Measurements from ENCODE around the gene CTNS.

CTNS gene

DNA sequence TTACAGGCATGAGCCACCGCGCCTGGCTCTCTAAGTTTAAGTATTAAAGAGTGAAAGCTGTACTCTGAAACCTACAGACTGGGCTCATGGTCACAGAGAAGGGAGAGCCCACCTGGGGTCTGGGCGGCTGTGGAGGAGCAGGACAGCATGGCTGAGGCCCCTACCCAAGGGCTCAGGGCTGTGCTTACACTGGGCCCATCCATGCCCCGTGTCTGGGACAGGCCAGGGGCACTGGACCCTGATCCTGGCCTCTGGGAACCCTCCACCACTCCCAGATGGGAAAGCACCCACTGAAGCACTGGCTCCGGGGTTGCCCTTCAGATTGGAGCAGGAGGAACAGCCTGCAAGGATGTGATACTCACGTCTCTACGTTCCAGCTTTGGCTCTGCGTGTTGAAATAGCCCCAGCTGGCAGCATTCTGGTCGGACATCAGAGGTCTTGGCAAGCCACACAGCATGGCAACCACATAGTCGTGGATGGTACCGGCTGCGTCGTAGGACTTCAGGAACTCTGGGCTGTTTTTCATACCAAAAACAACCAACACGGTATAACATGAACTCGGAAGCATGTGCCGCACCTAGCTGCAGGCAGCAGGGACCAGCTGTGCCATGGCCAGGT is 13.5 kb upstream of the CTNS start:
- H3K27ac ChIP-seq: no peak overlapping the region
- no peak for TF ChIP-seq ZFX (IDR thresholded peaks at IDR 0.05)
- TF ChIP-seq, protein P1, sequence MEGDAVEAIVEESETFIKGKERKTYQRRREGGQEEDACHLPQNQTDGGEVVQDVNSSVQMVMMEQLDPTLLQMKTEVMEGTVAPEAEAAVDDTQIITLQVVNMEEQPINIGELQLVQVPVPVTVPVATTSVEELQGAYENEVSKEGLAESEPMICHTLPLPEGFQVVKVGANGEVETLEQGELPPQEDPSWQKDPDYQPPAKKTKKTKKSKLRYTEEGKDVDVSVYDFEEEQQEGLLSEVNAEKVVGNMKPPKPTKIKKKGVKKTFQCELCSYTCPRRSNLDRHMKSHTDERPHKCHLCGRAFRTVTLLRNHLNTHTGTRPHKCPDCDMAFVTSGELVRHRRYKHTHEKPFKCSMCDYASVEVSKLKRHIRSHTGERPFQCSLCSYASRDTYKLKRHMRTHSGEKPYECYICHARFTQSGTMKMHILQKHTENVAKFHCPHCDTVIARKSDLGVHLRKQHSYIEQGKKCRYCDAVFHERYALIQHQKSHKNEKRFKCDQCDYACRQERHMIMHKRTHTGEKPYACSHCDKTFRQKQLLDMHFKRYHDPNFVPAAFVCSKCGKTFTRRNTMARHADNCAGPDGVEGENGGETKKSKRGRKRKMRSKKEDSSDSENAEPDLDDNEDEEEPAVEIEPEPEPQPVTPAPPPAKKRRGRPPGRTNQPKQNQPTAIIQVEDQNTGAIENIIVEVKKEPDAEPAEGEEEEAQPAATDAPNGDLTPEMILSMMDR (conservative IDR thresholded peaks at IDR 0.05): no peak

DNA sequence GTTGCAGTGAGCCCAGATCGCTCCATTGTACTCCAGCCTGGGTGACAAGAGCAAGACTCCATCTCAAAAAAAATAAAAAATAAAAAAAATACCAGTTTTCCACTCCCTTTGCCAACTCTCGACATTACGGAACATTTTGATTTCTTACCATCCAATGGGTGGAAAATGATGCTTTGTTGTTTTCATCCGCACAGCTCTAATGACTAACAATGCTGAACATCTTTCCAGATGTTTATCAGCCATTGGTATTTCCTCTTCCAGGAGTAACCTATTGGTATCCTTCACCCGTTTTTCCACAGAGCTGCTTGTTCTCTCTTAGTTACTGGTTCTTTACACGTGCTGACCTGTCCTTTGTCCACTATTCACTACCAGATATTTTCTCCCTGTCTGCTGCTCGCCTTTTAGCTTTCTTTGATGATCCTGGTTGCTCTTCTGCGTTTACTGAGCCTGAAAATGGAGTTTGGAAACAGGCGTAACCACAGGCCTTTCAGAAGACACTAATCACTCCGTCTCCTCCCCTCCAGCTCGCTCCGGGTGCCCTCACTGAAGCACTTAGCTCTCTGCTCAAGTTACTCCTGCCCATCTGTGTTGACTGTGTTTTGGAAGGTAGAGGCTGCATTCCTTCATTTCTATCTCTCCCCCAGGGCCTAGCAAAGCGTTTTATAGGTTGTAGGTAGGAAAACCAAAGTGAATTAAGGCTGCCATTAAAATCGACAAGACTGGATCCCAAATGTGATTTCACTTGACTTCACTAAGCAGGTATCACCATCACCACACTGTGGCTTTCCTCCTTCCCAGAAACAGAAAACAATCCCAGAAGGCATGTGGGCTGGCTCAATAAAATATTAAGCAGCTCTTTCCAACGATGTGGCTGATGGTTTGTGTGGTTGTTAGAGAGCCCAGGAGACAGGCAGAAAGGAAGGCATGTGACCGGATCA is 9.5 kb upstream of the CTNS start:
- H3K27ac ChIP-seq: no peak overlapping the region
- TF ChIP-seq, protein P1 (conservative IDR thresholded peaks at IDR 0.05): no peak
- TF ChIP-seq ZFX (IDR thresholded peaks at IDR 0.05): no peak

DNA sequence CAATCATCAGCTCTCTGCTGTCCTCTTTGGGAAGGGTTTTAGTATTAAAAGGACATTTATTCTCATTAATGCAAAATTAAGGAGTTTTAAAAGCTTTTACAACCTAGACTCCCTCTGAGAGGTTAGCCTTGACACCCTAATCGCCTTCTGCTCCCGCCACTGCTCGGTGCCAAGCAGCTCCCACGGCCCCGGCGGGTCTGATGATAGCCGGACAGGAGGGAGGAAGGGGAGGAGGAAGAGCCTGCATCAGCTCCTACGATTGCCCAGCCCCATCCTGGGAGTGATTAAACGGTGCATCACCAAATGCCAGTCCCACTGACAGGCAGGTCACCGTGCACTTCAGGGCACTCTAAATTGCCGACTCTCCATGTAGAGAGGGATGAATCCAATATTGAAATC is 8.8 kb upstream of the CTNS start:
- TF ChIP-seq ZFX (IDR thresholded peaks at IDR 0.05): no peak
- TF ChIP-seq, protein P1 (conservative IDR thresholded peaks at IDR 0.05): no peak
- H3K27ac ChIP-seq: no peak overlapping the region

DNA sequence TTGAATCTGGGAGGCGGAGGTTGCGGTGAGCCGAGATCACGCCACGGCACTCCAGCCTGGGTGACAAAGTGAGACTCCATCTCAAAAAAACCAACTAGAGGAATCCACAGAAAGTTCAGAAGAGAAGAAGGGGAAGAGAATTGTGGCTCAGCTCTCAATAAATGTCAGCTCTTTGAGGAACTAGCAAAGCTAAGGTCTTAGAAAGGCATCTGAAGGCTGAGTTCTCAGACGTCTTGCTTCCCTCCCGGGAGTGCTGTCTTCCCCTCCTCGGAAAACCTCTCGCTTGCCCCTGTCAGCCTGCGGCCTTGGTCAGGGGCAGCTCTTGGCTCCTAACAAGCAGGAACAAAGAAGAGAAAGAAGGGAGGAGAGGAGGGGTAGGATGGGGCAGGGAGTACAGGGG is 5.8 kb upstream of the CTNS start:
- no peak for TF ChIP-seq ZFX (IDR thresholded peaks at IDR 0.05)
- TF ChIP-seq, protein P1 (conservative IDR thresholded peaks at IDR 0.05): no peak
- no peak overlapping the region for H3K27ac ChIP-seq

DNA sequence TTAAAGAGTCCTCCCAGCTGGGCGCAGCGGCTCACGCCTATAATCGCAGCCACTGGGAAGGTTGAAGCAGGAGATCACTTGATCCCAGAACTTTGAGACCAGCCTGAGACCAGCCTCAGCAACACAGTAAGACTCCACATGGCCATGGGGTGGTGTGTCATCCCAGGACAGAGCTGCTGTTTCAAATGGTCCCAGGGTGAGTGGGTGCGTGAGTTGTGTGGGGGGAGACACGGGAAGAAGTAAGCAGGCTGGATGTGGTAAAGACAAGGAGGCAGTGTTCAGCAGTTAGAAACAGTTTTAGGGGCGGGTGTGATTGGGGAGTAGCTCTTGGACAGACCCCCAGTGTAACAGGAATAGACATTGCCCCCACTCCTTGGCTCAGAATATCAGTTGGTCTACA is 4.3 kb upstream of the CTNS start:
- TF ChIP-seq ZFX (IDR thresholded peaks at IDR 0.05): no peak
- H3K27ac ChIP-seq: no peak overlapping the region

DNA sequence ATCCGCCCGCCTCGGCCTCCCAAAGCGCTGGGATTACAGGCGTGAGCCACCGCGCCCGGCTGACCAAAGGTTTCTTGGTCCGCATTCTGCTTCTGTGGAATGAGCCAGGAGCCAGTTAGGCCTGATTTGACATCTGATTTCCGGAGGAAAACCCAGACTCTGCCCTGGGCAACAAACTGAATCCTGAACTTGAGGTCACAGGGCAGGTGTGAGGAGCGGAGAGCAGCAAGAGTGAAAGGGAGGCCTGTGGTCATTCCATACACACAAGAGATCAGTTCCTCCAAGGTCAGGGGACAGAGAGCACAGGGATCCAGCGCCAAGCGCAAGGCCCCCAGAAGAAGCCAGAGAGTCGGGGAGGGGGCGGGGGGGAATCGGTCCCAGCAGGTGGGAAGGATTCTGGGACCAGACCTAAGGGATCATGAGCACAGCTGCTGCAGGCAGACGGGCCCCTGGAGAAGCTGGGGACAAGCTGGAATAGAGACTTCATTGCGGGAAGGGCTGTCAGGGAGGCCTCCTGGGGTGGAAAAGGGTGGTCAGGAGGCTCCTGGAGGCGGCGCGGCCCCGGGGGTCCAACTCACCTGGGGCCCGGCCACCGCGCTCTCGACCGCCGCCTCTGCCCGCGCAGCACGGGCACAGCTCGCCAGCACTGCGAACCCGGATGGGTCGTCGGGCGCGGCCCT is 946 bp upstream of the CTNS start:
- TF ChIP-seq, protein P1 (conservative IDR thresholded peaks at IDR 0.05): no peak
- peak; percentile 62; the same call in 1 of the 2 replicates for TF ChIP-seq ZFX (IDR thresholded peaks at IDR 0.05)
- H3K27ac ChIP-seq: peak overlapping the region; percentile 88

DNA sequence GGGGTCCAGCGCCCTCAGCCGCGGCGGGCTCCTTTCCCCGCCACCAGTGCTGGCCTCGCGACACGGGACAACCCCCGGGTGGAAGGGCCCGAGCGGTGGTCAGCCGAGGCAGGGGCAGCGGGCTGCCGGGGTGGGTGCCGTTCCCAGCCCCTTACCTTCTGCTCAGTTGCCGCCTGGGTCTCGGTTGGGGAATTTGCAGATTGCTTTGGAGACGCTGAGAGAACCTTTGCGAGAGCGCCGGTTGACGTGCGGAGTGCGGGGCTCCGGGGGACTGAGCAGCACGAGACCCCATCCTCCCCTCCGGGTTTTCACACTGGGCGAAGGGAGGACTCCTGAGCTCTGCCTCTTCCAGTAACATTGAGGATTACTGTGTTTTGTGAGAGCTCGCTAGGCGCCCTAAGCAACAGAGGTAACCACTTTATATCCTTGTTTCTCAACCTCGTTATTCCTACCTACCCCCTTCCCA is 381 bp downstream of the CTNS start:
- TF ChIP-seq, protein P1 (conservative IDR thresholded peaks at IDR 0.05): no peak
- TF ChIP-seq ZFX (IDR thresholded peaks at IDR 0.05): peak; percentile 21; the same call in 1 of the 2 replicates
- H3K27ac ChIP-seq: peak overlapping the region; percentile 88
